Panc1 (cell line): Measurements from ENCODE around the gene KLK5. TPM values are rescaled to one million over a fixed set of nuclear protein-coding genes. Genes with fewer than 3 reads are reported as not detected.

ENCODE experiments used
- ATAC-seq: fragments of 200-7000 bp; cut with Tn5 transposase; 2 replicates; pipeline ENCODE4 v1.9.1; 2020; ENCODE audit warnings: mild to moderate bottlenecking, moderate library complexity
- BruUV-seq: library from RNA; stranded (reverse); fragments of 400-500 nt; replicated peaks from 2 replicates; lab custom pipeline; 2021; lab: Mats Ljungman, UMichigan
- CTCF ChIA-PET: fragments of 300-600 bp; sonication (Branson Sonifier 250); formaldehyde crosslinking; loops from one replicate; lab custom pipeline; 2022; ENCODE audit warnings: antibody characterized with exemption; lab: Charles Lee
- POLR2A ChIA-PET: fragments of 300-600 bp; sonication (Branson Sonifier 250); formaldehyde crosslinking; loops from one replicate; lab custom pipeline; 2022; ENCODE audit warnings: antibody characterized with exemption; lab: Charles Lee
- DNase-seq: peaks from one replicate; pipeline ENCODE4 v3.0.0-alpha.2; 2010; ENCODE audit warnings: low read depth, low spot score
- H3K27ac ChIP-seq: 2 replicates; pipeline ENCODE4 v1.5.1; 2011; ENCODE audit warnings: mild to moderate bottlenecking, low read length, inconsistent platforms
- H3K27me3 ChIP-seq: fragments of 200-500 bp; sonication (Bioruptor generic); 2 replicates; pipeline ENCODE4 v1.6.0; 2014; ENCODE audit warnings: low read length, inconsistent platforms; ENCODE audit not compliant: control insufficient read depth, insufficient read depth
- H3K36me3 ChIP-seq: fragments of 200-500 bp; sonication (Bioruptor generic); 2 replicates; pipeline ENCODE4 v1.5.1; 2014; ENCODE audit warnings: inconsistent platforms, mild to moderate bottlenecking, low read length, moderate library complexity; ENCODE audit not compliant: control insufficient read depth, insufficient read depth
- H3K4me1 ChIP-seq: 2 replicates; pipeline ENCODE4 v1.5.1; 2011; ENCODE audit warnings: inconsistent platforms, mild to moderate bottlenecking, low read length, moderate library complexity; ENCODE audit not compliant: control insufficient read depth, insufficient read depth
- H3K4me3 ChIP-seq, 2 experiments: 2 replicates each; pipeline ENCODE4 v1.5.1; 2011 to 2012; ENCODE audit warnings: low read depth in 2 of 2, low read length in 2 of 2, mild to moderate bottlenecking in 2 of 2, inconsistent platforms in 1 of 2, moderate library complexity in 1 of 2
- H3K9me3 ChIP-seq: fragments of 200-500 bp; sonication (Bioruptor generic); 2 replicates; pipeline ENCODE4 v1.5.1; 2014; ENCODE audit warnings: low read depth, mild to moderate bottlenecking, inconsistent platforms, low read length, moderate library complexity; ENCODE audit not compliant: control insufficient read depth, insufficient read depth
- POLR2AphosphoS5 ChIP-seq: IDR thresholded peaks from 2 replicates; pipeline ENCODE4 v1.6.1; 2012; ENCODE audit warnings: mild to moderate bottlenecking, low read depth, low read length, moderate library complexity
- SIN3A ChIP-seq: IDR thresholded peaks from 2 replicates; pipeline ENCODE4 v1.6.1; 2012; ENCODE audit warnings: low read depth, mild to moderate bottlenecking, low read length, moderate library complexity, borderline replicate concordance; ENCODE audit not compliant: insufficient read depth
- TCF7L2 ChIP-seq: IDR thresholded peaks from 2 replicates; pipeline ENCODE4 v1.6.1; 2011; ENCODE audit warnings: mild to moderate bottlenecking, low read depth, low read length, inconsistent platforms
- in situ Hi-C: cut with HindIII; loops from 2 replicates; pipeline ENCODE4 v1.10.0; 2016; ENCODE audit warnings: low sequenced_read_pairs, low pct_unique_long_range_greater_than_20kb
- intact Hi-C: fragments of 100-400 bp; cut with micrococcal nuclease; formaldehyde crosslinking; loops from one replicate; pipeline ENCODE4 v1.10.0; 2022; ENCODE audit not compliant: unreplicated experiment
- total RNA-seq: library from RNA; stranded (reverse); gene quantifications from one replicate; pipeline ENCODE4 v1.2.1, GENCODE V29; 2021; ENCODE audit not compliant: unreplicated experiment
- TF ChIP-seq, protein P1 (sequence below): fragments of 450-650 bp; IDR thresholded peaks from 2 replicates; pipeline ENCODE4 v1.5.1; 2017; ENCODE audit warnings: mild to moderate bottlenecking
- TF ChIP-seq, protein P2 (sequence below), 2 experiments: IDR thresholded peaks; 2 replicates each; pipeline ENCODE4 v1.6.1; 2011 to 2012; ENCODE audit warnings: low read depth in 2 of 2, control low read depth in 1 of 2, low read length in 1 of 2, mild to moderate bottlenecking in 1 of 2, moderate library complexity in 1 of 2; ENCODE audit not compliant: insufficient read depth in 1 of 2

Gene KLK5
- total RNA-seq, 1 experiment from 2014 or later: not detected

DNA sequence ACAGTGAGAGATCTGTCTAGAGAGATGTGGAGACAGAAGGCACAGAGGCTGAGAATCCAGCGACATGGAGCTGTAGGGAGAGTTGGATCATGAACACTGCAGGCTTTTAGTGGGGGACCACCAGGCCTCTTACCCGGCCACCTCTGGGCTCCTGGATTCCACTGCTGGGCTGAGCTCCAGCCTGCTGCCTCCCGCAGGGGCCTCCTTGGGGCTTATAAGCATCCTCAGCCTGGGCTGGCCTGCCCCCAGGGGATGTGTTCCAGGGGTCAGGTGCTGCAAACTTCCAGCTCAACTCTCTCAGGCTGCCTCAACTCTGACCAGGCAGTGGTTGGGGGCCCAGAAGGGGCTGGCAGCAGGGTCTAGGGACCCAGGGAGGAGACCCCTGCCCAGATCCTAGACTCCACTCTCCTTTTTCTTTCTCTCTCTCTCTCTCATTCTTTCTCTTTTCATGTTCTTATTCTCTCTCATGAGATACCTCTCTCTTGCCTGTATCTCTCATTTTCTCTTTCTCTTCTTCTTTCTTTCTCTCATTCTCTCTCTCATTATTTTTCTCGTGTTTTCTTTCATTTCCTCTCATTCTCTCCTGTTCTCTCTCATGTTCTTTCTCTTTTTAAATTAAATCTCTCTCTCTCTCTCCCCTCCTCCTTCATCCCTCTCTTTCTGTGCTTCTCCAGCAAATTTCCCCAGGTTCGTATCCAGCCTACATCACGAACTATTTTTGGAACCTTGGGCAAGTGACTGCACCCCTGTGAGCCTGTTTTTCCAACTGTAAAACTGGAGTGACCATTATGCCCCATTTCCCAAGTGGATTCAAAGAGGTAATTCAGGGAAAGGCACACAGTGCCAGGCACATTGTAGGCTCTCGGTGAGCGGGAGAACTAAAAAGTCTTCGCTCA lies 41.4 kb downstream of the KLK5 start, which contains the start of gene KLK4:
Gene KLK4, minus strand, starts transcription at position 190 of the 896 bp plus-strand sequence. CDS start 657 bp downstream, outside the sequence.
- CTCF ChIA-PET: no interaction called here
- H3K27me3 ChIP-seq: peaks cover 8% of the 10 kb centered on the region
- BruUV-seq: no TSS peak

DNA sequence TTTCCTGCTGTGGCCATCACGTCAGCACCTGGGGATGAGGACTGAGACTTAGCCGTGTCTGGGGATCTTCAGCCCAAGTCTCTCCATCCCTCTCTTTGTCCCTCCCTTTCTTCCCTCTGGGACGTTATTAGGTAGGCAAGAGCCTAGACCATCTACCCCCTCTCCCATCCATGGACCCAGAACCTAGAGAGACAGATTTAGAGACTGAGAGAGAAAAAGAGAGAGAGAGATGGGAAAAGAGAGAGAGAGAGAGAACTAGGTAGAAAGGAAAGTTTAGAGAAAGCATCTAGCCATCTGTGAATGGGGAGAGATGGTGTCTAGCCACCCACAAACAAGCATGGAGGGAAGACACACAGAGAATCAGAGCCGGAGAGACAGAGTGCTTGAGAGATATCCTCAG lies 42.1 kb downstream of the KLK5 start:
- Histone ChIP-seq H3K9me3 (no peaks in the 10 kb centered on the region), H3K36me3 (no peaks in the 10 kb centered on the region), H3K4me1 (no peaks in the 10 kb centered on the region), H3K4me3 (no peak overlapping the region), H3K27me3 (peaks cover 8% of the 10 kb centered on the region), H3K27ac (no peak overlapping the region)
- ATAC-seq (no peak), DNase-seq (no peak)
- intact Hi-C loops (no loop called here), in situ Hi-C loops (no loop called here)
- no TSS peak for BruUV-seq
- CTCF ChIA-PET: no interaction called here
- POLR2A ChIA-PET: no interaction called here
- TF ChIP-seq, protein P1, sequence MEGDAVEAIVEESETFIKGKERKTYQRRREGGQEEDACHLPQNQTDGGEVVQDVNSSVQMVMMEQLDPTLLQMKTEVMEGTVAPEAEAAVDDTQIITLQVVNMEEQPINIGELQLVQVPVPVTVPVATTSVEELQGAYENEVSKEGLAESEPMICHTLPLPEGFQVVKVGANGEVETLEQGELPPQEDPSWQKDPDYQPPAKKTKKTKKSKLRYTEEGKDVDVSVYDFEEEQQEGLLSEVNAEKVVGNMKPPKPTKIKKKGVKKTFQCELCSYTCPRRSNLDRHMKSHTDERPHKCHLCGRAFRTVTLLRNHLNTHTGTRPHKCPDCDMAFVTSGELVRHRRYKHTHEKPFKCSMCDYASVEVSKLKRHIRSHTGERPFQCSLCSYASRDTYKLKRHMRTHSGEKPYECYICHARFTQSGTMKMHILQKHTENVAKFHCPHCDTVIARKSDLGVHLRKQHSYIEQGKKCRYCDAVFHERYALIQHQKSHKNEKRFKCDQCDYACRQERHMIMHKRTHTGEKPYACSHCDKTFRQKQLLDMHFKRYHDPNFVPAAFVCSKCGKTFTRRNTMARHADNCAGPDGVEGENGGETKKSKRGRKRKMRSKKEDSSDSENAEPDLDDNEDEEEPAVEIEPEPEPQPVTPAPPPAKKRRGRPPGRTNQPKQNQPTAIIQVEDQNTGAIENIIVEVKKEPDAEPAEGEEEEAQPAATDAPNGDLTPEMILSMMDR: no peak
- TF ChIP-seq TCF7L2: no peak
- TF ChIP-seq, protein P2, sequence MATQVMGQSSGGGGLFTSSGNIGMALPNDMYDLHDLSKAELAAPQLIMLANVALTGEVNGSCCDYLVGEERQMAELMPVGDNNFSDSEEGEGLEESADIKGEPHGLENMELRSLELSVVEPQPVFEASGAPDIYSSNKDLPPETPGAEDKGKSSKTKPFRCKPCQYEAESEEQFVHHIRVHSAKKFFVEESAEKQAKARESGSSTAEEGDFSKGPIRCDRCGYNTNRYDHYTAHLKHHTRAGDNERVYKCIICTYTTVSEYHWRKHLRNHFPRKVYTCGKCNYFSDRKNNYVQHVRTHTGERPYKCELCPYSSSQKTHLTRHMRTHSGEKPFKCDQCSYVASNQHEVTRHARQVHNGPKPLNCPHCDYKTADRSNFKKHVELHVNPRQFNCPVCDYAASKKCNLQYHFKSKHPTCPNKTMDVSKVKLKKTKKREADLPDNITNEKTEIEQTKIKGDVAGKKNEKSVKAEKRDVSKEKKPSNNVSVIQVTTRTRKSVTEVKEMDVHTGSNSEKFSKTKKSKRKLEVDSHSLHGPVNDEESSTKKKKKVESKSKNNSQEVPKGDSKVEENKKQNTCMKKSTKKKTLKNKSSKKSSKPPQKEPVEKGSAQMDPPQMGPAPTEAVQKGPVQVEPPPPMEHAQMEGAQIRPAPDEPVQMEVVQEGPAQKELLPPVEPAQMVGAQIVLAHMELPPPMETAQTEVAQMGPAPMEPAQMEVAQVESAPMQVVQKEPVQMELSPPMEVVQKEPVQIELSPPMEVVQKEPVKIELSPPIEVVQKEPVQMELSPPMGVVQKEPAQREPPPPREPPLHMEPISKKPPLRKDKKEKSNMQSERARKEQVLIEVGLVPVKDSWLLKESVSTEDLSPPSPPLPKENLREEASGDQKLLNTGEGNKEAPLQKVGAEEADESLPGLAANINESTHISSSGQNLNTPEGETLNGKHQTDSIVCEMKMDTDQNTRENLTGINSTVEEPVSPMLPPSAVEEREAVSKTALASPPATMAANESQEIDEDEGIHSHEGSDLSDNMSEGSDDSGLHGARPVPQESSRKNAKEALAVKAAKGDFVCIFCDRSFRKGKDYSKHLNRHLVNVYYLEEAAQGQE (IDR thresholded peaks at IDR 0.05; ENCODE audit: insufficient read depth in 1 of 2, low read depth in 2 of 2, low read length in 1 of 2): no peak

More for the DNA sequence above, 41.4 kb downstream of the KLK5 start, which contains the start of gene KLK4:
- POLR2A ChIA-PET: no interaction called here
- Histone ChIP-seq H3K27ac (no peak within 1 kb of the TSS), H3K4me3 (no peak within 1 kb of the TSS), H3K9me3 (no peaks in the 10 kb centered on the region), H3K4me1 (no peaks in the 10 kb centered on the region), H3K36me3 (no peaks in the 10 kb centered on the region)
- DNase-seq: no peak
- no peak for ATAC-seq
- in situ Hi-C loops (no loop called here), intact Hi-C loops (no loop called here)
- TF ChIP-seq POLR2AphosphoS5: no peak
- TF ChIP-seq, protein P2 (IDR thresholded peaks at IDR 0.05; ENCODE audit: insufficient read depth in 1 of 2, low read depth in 2 of 2, low read length in 1 of 2): no peak
- TF ChIP-seq TCF7L2: no peak
- TF ChIP-seq SIN3A: no peak
- TF ChIP-seq, protein P1: no peak
